ENCODE results near the gene FTO. TPM values are rescaled to one million over a fixed set of nuclear protein-coding genes. Genes with fewer than 3 reads are reported as not detected.

FTO gene
- total and polyA plus RNA-seq, 9 donors = 45.0 to 71.1 (median 55.6) TPM

- H3K27ac ChIP-seq (ENCODE audit: low read length) = no peak overlapping the region
- no peaks in the 10 kb centered on the region for H3K4me1 ChIP-seq (ENCODE audit: control insufficient read depth, insufficient read depth, low read length)
- H3K4me3 ChIP-seq (ENCODE audit: low read length) = no peak overlapping the region
- DNase-seq = no peak
- WGBS (ENCODE audit: insufficient coverage) = 82% methylated on average over 4 of the region's 5 CpGs
- no peaks in the 10 kb centered on the region for H3K9me3 ChIP-seq (replicated peaks; ENCODE audit: control insufficient read depth, low read depth, low read length)
- H3K27me3 ChIP-seq (ENCODE audit: control insufficient read depth, insufficient read depth, low read length) = no peaks in the 10 kb centered on the region
- peaks cover 7% of the 10 kb centered on the region for H3K36me3 ChIP-seq (ENCODE audit: control insufficient read depth, insufficient read depth, low read length)
These were observed 348.3 kb downstream of the FTO start for GRCh38 chr16:54052271-54052670.

DNA sequence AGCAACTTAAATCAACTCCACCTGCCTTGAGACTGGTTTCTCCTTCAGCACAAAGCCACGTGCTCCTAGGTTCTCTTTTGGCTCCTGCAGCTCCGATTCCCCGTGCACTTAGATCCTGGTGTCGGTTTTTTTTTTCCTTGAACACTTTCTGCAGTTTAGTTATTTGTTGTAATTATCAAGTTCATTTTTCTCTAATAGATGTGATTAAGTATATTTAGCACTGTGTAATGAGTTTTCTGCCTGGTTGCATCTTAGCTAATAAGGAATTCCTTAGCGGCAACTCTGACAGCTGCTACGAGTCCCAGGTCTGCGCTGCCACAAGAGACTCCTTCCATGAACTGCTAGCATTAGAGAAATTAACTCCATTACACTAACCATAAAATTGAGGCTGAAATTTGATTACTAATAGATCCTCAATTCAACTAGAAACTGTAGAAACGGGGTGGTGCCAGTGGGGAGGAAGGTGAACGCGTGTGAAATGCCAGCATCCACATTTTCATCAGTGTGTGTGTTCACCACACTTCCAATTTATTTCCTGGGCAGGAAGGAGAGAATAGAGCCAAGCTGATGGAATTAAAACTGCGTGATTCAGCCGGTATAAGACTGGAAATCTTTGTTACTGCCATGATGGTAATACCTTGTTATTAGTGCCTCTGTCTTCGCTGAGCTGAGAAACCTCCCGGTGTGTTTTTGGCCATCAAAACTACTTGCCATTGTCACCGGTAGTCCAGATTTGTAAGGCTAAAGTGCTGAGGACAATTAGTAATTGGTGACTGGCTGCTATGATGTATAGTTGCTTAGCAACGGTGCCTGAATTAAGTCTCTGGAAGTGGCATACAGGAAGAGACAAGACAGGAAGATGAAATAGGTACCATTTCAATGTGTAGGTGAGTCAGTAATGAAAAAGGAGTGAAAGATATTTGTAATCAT is 350.2 kb downstream of the FTO start:
- WGBS (ENCODE audit: insufficient coverage) = 70% methylated on average over 6 of the region's 16 CpGs

DNA sequence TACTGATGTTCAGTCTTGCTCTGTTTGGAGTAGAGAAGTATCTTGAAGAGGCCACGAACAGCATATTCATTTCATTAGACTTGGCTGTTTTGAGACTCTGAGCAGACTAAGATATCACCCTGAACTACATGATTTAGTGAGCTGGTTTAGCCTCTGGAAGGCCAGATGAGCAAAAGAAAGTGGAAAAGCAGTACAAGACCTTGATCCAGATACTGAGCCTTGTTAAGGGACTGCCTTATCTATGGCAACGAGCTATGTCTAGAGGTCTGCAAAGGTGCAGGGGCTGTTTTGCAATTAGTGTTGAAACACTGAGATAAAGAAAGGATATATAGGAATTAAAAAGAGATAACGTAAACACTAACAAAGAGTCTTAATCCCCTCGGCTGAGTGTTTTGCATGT is 351.2 kb downstream of the FTO start:
- no peak for DNase-seq
- WGBS (ENCODE audit: insufficient coverage) = 67% methylated on average over 1 of the region's 4 CpGs
- Histone ChIP-seq H3K27ac (ENCODE audit: low read length) (no peak overlapping the region), H3K36me3 (ENCODE audit: control insufficient read depth, insufficient read depth, low read length) (peaks cover 7% of the 10 kb centered on the region), H3K4me3 (ENCODE audit: low read length) (no peak overlapping the region), H3K4me1 (ENCODE audit: control insufficient read depth, insufficient read depth, low read length) (no peaks in the 10 kb centered on the region), H3K9me3 (replicated peaks; ENCODE audit: control insufficient read depth, low read depth, low read length) (no peaks in the 10 kb centered on the region), H3K27me3 (ENCODE audit: control insufficient read depth, insufficient read depth, low read length) (no peaks in the 10 kb centered on the region)

More for the DNA sequence above, 350.2 kb downstream of the FTO start:
- Histone ChIP-seq H3K9me3 (replicated peaks; ENCODE audit: control insufficient read depth, low read depth, low read length) (no peaks in the 10 kb centered on the region), H3K27ac (ENCODE audit: low read length) (no peak overlapping the region), H3K4me3 (ENCODE audit: low read length) (no peak overlapping the region), H3K27me3 (ENCODE audit: control insufficient read depth, insufficient read depth, low read length) (no peaks in the 10 kb centered on the region), H3K4me1 (ENCODE audit: control insufficient read depth, insufficient read depth, low read length) (no peaks in the 10 kb centered on the region), H3K36me3 (ENCODE audit: control insufficient read depth, insufficient read depth, low read length) (peaks cover 7% of the 10 kb centered on the region)
- no peak for DNase-seq

- H3K27me3 ChIP-seq (ENCODE audit: control insufficient read depth, insufficient read depth, low read length) = no peaks in the 10 kb centered on the region
- H3K36me3 ChIP-seq (ENCODE audit: control insufficient read depth, insufficient read depth, low read length) = peaks cover 7% of the 10 kb centered on the region
- H3K9me3 ChIP-seq (replicated peaks; ENCODE audit: control insufficient read depth, low read depth, low read length) = no peaks in the 10 kb centered on the region
- DNase-seq = no peak
- WGBS (ENCODE audit: insufficient coverage) = 74% methylated on average over 2 of the region's 3 CpGs
- H3K27ac ChIP-seq (ENCODE audit: low read length) = no peak overlapping the region
- H3K4me3 ChIP-seq (ENCODE audit: low read length) = no peak overlapping the region
- H3K4me1 ChIP-seq (ENCODE audit: control insufficient read depth, insufficient read depth, low read length) = no peaks in the 10 kb centered on the region
These were observed 351.9 kb downstream of the FTO start for GRCh38 chr16:54055864-54056263.

DNA sequence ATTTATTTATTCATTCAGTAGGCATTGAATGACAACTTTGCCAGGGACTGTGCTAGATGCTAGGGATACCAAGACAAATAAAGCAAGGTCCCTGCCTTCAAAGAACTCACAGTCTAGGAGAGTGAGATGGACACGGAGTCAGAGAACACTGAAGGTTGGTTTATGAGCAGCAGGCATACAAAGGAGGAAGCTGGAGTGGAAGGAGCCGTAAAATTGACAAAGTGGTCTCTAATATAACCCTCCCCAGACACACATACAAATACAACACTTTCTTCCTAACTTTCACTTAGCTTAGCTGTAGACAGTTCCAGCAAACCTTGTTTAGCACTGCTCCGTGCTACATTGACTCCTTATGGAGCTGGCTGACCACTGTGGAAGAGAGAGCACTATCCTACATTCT is 353.0 kb downstream of the FTO start:
- no peaks in the 10 kb centered on the region for H3K9me3 ChIP-seq (replicated peaks; ENCODE audit: control insufficient read depth, low read depth, low read length)
- 70% methylated on average over 1 of the region's 3 CpGs for WGBS (ENCODE audit: insufficient coverage)
- H3K36me3 ChIP-seq (ENCODE audit: control insufficient read depth, insufficient read depth, low read length) = peaks cover 7% of the 10 kb centered on the region
- H3K27me3 ChIP-seq (ENCODE audit: control insufficient read depth, insufficient read depth, low read length) = no peaks in the 10 kb centered on the region
- H3K4me3 ChIP-seq (ENCODE audit: low read length) = no peak overlapping the region
- DNase-seq = no peak
- H3K27ac ChIP-seq (ENCODE audit: low read length) = no peak overlapping the region
- H3K4me1 ChIP-seq (ENCODE audit: control insufficient read depth, insufficient read depth, low read length) = no peaks in the 10 kb centered on the region

DNA sequence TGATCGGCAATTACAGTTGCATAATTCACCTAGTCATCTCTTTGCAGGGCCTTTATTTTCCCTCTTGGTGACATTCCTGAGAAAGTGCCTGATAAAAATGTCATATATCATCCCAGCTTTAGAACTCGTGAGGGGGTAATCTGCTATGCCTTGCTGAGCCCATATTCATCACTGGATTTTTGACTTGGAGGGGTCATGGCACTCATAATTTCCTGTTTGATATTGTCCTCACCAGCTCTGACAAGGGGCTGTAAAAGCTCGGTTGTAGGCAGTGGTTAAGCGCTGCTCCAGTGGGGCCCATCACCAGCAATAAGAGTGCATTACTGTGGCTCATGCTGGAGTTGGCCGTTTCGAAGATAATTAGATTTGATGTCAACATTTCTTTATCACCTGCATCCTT is 355.4 kb downstream of the FTO start:
- H3K27ac ChIP-seq (ENCODE audit: low read length) = no peak overlapping the region

GRCh38 chr16:54060599-54061421 is 356.9 kb downstream of the FTO start:
- no peaks in the 10 kb centered on the region for H3K4me1 ChIP-seq (ENCODE audit: control insufficient read depth, insufficient read depth, low read length)
- H3K4me3 ChIP-seq (ENCODE audit: low read length) = no peak overlapping the region
- no peaks in the 10 kb centered on the region for H3K9me3 ChIP-seq (replicated peaks; ENCODE audit: control insufficient read depth, low read depth, low read length)
- H3K27ac ChIP-seq (ENCODE audit: low read length) = no peak overlapping the region
- peaks cover 6% of the 10 kb centered on the region for H3K36me3 ChIP-seq (ENCODE audit: control insufficient read depth, insufficient read depth, low read length)
- H3K27me3 ChIP-seq (ENCODE audit: control insufficient read depth, insufficient read depth, low read length) = no peaks in the 10 kb centered on the region
- WGBS (ENCODE audit: insufficient coverage) = no CpG with 5 or more reads among the region's 10 CpGs
- DNase-seq = peak; percentile 52

More for the DNA sequence above, 355.4 kb downstream of the FTO start:
- Histone ChIP-seq H3K4me3 (ENCODE audit: low read length) (no peak overlapping the region), H3K9me3 (replicated peaks; ENCODE audit: control insufficient read depth, low read depth, low read length) (no peaks in the 10 kb centered on the region), H3K4me1 (ENCODE audit: control insufficient read depth, insufficient read depth, low read length) (no peaks in the 10 kb centered on the region), H3K27me3 (ENCODE audit: control insufficient read depth, insufficient read depth, low read length) (no peaks in the 10 kb centered on the region), H3K36me3 (ENCODE audit: control insufficient read depth, insufficient read depth, low read length) (peaks cover 6% of the 10 kb centered on the region)
- WGBS (ENCODE audit: insufficient coverage) = 60% methylated on average over 1 of the region's 6 CpGs
- DNase-seq = no peak

DNA sequence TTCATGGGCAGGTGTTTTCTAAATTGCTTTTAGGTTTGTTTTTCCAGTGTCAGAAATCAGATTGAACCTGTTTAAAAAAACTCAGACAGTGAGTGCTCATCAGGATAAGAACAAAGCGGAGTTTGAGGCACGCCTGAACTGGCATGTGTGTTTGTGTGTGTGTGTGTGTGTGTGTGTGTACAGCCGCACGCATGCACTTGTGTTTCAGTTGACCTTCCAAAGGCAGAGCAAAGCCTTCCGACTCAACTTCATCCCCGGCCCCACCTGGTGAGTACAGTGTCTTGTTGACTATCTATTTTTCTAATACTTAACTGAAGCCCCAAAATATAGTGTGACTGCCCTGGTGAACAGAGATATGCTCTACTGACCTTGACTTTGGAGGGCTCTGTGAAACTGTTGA is 357.5 kb downstream of the FTO start:
- no peak for DNase-seq
- Histone ChIP-seq H3K27me3 (ENCODE audit: control insufficient read depth, insufficient read depth, low read length) (no peaks in the 10 kb centered on the region), H3K27ac (ENCODE audit: low read length) (no peak overlapping the region), H3K9me3 (replicated peaks; ENCODE audit: control insufficient read depth, low read depth, low read length) (no peaks in the 10 kb centered on the region), H3K4me1 (ENCODE audit: control insufficient read depth, insufficient read depth, low read length) (peaks cover 3% of the 10 kb centered on the region), H3K4me3 (ENCODE audit: low read length) (no peak overlapping the region), H3K36me3 (ENCODE audit: control insufficient read depth, insufficient read depth, low read length) (peaks cover under 1% of the 10 kb centered on the region)
- WGBS (ENCODE audit: insufficient coverage) = no CpG with 5 or more reads among the region's 6 CpGs

- Histone ChIP-seq H3K27ac (ENCODE audit: low read length) (no peak overlapping the region), H3K36me3 (ENCODE audit: control insufficient read depth, insufficient read depth, low read length) (no peaks in the 10 kb centered on the region), H3K4me1 (ENCODE audit: control insufficient read depth, insufficient read depth, low read length) (peaks cover 6% of the 10 kb centered on the region), H3K4me3 (ENCODE audit: low read length) (no peak overlapping the region), H3K9me3 (replicated peaks; ENCODE audit: control insufficient read depth, low read depth, low read length) (no peaks in the 10 kb centered on the region), H3K27me3 (ENCODE audit: control insufficient read depth, insufficient read depth, low read length) (no peaks in the 10 kb centered on the region)
- WGBS (ENCODE audit: insufficient coverage) = 58% methylated on average over 9 of the region's 13 CpGs
- peak; percentile 48 for DNase-seq
These were observed 358.7 kb downstream of the FTO start for GRCh38 chr16:54062361-54063278.

All from muscle of leg (tissue), 11 donors.